H54 (cell line): Measurements from ENCODE around the gene EMILIN2.
"Not testable (repeated sequence)": the region's sequence is repeated elsewhere in the genome, so short reads cannot be mapped to it uniquely, and the experiment has no call there.

Experiments used
- DNase-seq: peaks from one replicate; pipeline ENCODE4 v3.0.0; 2011; ENCODE audit warnings: low spot score, mixed read lengths; ENCODE audit not compliant: insufficient read length
- FAIRE-seq: peaks from 3 replicates; lab custom pipeline; 2011; peaks lifted over from hg19 to GRCh38; lab: Jason Lieb, UNC
- POLR2A ChIP-seq: IDR thresholded peaks from 2 replicates; pipeline ENCODE4 v1.6.1; 2011; ENCODE audit warnings: low read depth, mild to moderate bottlenecking, low read length

The EMILIN2 gene

DNA sequence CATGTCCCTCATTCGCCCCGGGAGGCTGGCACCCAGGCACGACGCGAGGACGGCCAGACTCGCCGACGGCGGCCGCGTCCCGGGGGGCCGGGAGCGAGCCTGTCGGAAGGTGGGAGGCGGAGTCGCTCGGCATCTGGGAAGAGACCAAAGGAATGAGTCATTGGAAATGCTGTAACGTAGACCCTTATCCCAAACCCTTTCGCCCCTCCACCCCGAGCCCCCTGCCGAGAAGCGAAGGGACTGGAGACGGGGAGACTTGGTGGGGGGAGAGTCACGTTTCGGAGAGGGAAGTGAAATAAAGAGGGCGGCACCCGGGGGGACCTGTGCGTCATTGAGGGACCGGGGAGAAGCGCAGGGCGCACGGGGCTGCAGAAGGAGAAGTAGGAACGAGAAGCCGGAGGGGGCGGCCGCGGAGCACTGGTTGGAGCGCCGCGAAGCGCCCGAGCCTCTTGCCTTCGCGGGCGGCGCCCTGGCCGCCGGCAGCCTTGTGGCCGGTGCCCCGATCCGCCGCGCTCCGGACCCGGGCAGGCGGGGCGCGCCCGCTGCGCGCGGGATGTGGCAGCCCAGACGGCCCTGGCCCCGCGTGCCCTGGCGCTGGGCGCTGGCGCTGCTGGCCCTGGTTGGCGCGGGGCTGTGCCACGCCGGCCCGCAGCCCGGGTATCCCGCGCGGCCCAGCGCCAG, at the start of gene EMILIN2:
Gene EMILIN2, plus strand, starts transcription at position 371 of the 681 bp plus-strand sequence. Its CDS starts 183 bp downstream, at position 554.
- DNase-seq (peak; percentile 59), FAIRE-seq (no peak)
- TF ChIP-seq POLR2A = no peak

- FAIRE-seq (no peak), DNase-seq (no peak)
- TF ChIP-seq POLR2A = no peak
These were observed 48.9 kb upstream of the EMILIN2 start for GRCh38 chr18:2797951-2798350.

- DNase-seq = no peak
- TF ChIP-seq POLR2A = no peak
- no peak for FAIRE-seq
These were observed 47.4 kb upstream of the EMILIN2 start for GRCh38 chr18:2799369-2799768.

DNA sequence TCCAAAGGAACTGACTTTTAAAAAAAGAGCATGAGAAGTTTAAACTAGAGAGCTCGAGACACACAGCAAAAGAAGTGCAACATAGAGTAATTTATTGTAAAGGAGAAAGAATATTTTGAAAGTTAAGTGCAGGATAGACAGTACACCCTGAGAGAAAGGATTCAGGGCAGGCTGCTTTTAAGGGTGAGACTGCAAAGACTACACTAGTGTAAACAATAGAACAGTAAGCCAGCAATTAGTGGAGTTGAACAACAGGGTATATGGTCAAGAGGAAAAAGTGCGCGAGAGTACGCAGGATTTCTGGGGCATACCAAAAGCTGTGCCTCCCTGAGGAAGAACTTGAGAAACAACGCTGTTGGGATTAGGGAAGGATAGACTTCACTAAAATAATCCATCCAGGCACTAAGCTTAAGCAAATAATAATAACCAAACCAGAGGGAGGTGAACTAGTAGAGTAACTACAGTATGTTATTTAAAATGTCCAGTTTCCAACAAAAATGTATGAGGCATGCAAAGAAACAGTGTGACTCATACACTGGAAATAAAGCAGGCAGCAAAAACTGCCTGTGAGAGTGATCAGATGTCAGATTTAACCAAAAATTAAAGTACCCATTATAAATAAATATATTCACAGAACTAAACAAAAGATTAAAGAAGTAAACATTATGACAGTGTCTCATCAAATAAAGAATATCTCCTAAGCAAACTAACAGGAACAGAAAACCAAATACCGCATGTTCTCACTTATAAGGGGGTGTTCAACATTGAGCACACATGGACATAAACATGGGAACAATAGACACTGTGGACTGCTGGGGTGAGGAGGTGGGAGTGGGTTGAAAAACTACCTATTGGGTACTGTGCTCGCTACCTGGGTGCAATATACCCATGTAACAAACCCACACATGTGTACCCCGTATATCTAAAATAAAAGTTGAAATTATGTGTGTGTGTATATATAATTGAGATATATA, 40.5 kb upstream of the EMILIN2 start:
- FAIRE-seq (peak; percentile 71), DNase-seq (no peak)
- no peak for TF ChIP-seq POLR2A

- not testable (repeated sequence) for DNase-seq, FAIRE-seq
These were observed 38.2 kb upstream of the EMILIN2 start for GRCh38 chr18:2808640-2809039.

- not testable (repeated sequence) for DNase-seq, FAIRE-seq
These were observed 37.1 kb upstream of the EMILIN2 start for GRCh38 chr18:2809666-2810183.

- no peak for FAIRE-seq
- no peak for DNase-seq
- TF ChIP-seq POLR2A = no peak
These were observed 35.4 kb upstream of the EMILIN2 start for GRCh38 chr18:2811416-2811815.

DNA sequence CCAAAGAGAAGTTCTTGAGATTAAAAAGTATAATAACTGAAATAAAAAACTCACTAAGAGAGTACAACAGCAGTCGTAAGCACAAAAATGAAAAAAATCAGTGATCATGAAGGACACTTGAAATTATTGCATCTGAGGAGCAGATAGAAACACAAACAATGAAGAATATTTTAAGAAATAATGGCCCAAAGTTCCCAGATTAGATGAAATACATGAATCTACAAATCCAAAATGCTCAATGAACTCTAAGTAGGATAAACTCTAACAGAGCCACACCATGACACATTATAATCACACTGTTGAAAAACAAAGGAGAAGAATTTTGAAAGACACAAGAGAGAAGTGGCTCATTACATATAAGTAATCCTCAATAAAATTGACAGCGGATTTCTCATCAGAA, 31.9 kb upstream of the EMILIN2 start:
- TF ChIP-seq POLR2A = no peak
- DNase-seq (no peak), FAIRE-seq (no peak)

DNA sequence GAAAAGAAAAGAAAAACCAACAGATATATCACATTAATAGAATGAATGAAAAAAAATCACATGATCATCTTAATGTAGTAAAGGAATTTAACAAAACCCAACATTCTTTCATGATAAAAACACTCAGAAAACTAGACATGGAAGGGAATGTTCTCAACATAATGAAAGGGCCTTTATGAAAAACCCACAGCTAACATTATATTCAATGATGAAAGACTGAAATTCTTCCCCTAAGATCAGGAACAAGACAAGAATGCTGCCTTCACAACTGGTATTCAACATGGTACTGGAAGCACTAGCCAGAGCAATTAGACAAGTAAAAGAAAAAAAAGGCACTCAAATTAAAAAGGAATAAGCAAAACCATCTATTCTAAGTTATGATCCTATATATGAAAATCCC, 28.5 kb upstream of the EMILIN2 start:
- TF ChIP-seq POLR2A = no peak
- DNase-seq (no peak), FAIRE-seq (no peak)

DNA sequence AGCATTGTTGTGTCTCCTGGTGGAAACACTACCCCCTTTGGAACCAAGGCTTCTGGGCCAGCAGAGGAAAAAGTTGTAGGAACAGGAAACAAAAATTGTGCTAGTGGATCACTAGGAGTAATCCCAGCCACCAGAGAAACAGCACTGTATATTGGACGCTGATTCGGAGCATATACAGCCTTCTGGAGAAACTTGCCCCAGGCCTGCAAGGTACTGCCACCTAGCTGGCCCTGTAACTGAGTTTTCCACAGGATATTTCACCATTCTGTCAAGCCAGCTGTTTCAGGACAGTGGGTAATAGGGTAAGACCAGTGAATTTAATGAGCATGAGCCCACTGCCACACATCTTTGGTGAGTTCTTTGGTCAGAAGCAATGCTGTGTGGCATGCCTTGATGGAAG, 25.1 kb upstream of the EMILIN2 start:
- DNase-seq = no peak
- FAIRE-seq = no peak
- TF ChIP-seq POLR2A = no peak

DNA sequence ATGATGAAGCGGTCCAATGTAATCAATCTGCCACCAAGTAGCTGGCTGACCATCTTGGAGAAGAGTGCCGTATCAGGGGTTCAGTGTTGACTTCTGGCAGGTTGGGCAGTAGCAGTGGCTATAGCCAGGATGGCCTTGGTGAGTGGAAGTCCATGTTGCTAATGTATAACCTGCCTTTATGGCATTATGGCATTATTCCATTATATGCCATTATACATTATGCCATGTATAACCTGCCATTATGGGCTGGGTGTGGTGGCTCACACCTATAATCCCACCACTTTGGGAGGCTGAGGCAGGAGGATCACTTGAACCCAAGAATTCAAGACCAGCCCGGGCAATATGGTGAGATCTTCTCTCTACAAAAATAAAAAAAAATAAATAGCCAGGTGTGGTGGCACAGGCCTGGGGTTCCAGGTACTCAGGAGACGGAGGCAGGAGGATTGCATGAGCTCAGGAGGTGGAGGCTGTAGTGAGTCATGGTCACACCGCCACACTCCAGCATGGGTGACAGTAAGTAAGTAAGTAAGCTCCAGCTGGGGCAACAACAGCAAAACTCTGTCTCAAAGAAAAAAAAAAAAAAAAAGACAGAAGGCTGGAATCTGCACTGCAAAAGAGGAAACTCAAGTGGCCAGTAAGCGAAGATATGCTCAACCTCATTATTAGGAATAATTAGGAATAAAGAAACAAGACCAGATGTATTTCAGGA, 24.4 kb upstream of the EMILIN2 start:
- TF ChIP-seq POLR2A = no peak
- no peak for FAIRE-seq

DNA sequence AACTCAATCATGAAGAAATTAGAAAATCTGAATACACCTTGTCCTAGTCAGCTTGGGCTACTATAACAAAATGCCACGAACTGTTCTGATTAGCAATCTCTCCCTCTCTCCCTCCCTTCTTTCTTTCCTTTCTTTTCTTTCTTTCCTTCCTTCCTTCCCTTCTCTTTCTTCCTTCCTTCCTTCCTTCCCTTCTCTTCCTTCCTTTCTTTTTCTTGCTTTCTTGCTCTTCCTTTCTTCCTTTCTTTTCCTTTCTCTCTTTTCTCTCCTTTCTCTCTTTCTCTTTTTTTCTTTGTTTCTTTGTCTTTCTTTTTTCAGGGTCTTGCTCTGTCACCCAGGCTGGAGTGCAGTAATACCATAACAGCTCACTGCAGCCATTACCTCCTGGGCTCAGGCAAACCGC, 23.6 kb upstream of the EMILIN2 start:
- DNase-seq (no peak), FAIRE-seq (no peak)
- no peak for TF ChIP-seq POLR2A

More for the DNA sequence above, 24.4 kb upstream of the EMILIN2 start:
- DNase-seq = no peak

DNA sequence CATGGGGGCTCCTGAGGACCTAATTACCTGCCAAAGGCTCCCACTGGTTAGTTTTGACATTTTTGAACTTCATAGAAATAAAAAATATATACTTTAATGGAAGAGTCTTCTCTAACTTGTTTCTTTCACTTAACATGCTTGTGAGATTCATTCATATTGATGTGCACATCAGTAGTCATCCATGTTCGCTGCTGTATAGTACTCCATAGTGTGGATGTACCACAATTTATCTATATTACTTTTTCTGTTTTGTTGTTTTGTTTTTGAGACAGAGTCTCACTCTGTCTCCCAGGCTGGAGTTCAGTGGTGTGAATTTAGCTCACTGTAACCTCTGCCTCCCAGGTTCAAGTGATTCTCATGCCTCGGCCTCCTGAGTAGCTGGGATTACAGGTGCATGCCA, 22.8 kb upstream of the EMILIN2 start:
- DNase-seq = no peak
- TF ChIP-seq POLR2A = no peak
- no peak for FAIRE-seq

DNA sequence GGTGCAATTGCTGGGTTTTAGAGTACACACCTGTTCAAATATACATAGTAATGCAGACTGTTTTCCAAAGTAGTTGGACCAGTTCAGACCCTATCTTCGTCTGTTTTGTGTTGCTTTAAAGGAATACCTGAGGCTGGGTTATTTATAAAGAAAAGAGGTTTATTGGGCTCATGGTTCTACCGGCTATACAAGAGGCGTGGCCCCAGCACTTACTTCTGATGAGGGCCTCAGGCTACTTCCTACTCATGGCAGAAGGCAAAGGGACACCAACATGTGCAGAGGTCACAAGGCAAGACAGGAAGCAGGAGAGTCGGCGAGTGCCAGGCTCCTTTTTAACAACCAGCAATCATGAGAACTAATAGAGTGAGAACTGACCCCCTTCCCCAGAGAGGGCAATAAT, 21.9 kb upstream of the EMILIN2 start:
- TF ChIP-seq POLR2A = no peak
- DNase-seq = no peak
- no peak for FAIRE-seq
